Stimulated activated CD8-positive, alpha-beta memory T cell treated with anti-CD3 and anti-CD28 coated beads, Interleukin-7, amount 100 ng/mL, for 48 hours (primary cell): ENCODE data around the gene WAC.
"Not testable (repeated sequence)": the region's sequence is repeated elsewhere in the genome, so short reads cannot be mapped to it uniquely, and the experiment has no call there.

ENCODE experiments used
- DNase-seq, 2 donors: peaks; one replicate each; pipeline ENCODE4 v3.0.0-alpha.2; 2020; ENCODE audit warnings: low read depth in 1 of 2; ENCODE audit errors: extremely low read depth in 1 of 2

Gene WAC

GRCh38 chr10:28604567-28605536 lies 71.9 kb downstream of the WAC start:
- DNase-seq: no peak

GRCh38 chr10:28606568-28606967 lies 73.7 kb downstream of the WAC start:
- no peak for DNase-seq

GRCh38 chr10:28609636-28610035 lies 76.7 kb downstream of the WAC start:
- not testable (repeated sequence) for DNase-seq

GRCh38 chr10:28612877-28613276 lies 80.0 kb downstream of the WAC start:
- DNase-seq: no peak

- no peak for DNase-seq
Observed at GRCh38 chr10:28616514-28616913, 83.6 kb downstream of the WAC start.

- no peak for DNase-seq
Observed at GRCh38 chr10:28619455-28619854, 86.5 kb downstream of the WAC start.

GRCh38 chr10:28620251-28620650 lies 87.3 kb downstream of the WAC start:
- no peak for DNase-seq

GRCh38 chr10:28623483-28623882 lies 90.6 kb downstream of the WAC start:
- DNase-seq: no peak

- DNase-seq: no peak
Observed at GRCh38 chr10:28624351-28624750, 91.4 kb downstream of the WAC start.

GRCh38 chr10:28627102-28627501 lies 94.2 kb downstream of the WAC start:
- DNase-seq: no peak

GRCh38 chr10:28628184-28628893 lies 95.4 kb downstream of the WAC start:
- peak; percentile 33 to 37 for DNase-seq

- DNase-seq: no peak
Observed at GRCh38 chr10:28631896-28632583, 99.1 kb downstream of the WAC start.

- DNase-seq: no peak
Observed at GRCh38 chr10:28632584-28632945, 99.6 kb downstream of the WAC start.

GRCh38 chr10:28633750-28634149 lies 100.8 kb downstream of the WAC start:
- no peak for DNase-seq

- DNase-seq: no peak
Observed at GRCh38 chr10:28637346-28637745, 104.4 kb downstream of the WAC start.

GRCh38 chr10:28638392-28638791 lies 105.5 kb downstream of the WAC start:
- no peak for DNase-seq

GRCh38 chr10:28640551-28640950 lies 107.6 kb downstream of the WAC start:
- DNase-seq: no peak

- DNase-seq: no peak
Observed at GRCh38 chr10:28644647-28645046, 111.7 kb downstream of the WAC start.

- DNase-seq: no peak
Observed at GRCh38 chr10:28652106-28652505, 119.2 kb downstream of the WAC start.

GRCh38 chr10:28652703-28653102 lies 119.8 kb downstream of the WAC start:
- no peak for DNase-seq

GRCh38 chr10:28658824-28659223 lies 125.9 kb downstream of the WAC start:
- DNase-seq: not testable (repeated sequence)
